Effector CD4-positive, alpha-beta T cell (primary cell): ENCODE measurements around the gene SOX13.

Experiments used
- DNase-seq: peaks from one replicate; pipeline ENCODE4 v3.0.0-alpha.2; 2020

SOX13 gene

DNA sequence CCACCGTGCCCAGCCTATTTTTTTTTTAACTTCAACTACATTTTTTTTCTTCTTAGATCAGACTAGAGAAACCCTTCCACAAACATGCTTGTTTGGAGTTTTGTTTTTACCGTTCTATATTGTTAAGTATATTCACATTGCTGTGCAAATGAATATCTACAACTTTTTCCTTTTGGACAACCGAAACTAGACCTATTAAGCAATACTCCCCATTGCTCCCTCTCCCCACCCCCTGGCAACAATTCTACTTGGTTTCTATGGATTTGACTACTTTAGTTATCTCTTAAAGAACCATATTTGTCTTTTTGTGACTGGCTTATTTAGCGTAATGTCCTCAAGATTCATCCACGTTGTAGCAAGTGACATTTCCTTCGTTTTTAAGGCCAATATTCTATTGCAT is 59.8 kb downstream of the SOX13 start:
- no peak for DNase-seq

DNA sequence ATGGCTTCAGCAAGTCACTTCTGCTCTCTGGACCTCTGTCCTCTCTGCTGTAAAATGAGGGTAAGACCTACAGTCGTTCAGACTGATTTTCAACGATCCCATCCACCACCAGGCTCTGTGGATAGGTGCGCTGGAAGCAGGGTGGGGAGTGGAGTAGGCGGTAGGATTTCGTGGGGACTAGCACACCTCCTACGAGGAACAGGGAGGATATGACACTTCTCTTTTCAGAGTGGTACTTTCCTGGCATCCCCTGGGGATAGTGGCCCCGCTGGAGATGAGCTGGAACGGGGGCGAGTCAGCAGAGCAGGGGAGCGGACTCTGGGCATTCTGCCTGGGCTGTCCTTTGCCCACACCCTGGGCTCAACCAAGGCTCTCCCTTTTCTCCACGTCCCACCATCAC is 61.2 kb downstream of the SOX13 start:
- no peak for DNase-seq

DNA sequence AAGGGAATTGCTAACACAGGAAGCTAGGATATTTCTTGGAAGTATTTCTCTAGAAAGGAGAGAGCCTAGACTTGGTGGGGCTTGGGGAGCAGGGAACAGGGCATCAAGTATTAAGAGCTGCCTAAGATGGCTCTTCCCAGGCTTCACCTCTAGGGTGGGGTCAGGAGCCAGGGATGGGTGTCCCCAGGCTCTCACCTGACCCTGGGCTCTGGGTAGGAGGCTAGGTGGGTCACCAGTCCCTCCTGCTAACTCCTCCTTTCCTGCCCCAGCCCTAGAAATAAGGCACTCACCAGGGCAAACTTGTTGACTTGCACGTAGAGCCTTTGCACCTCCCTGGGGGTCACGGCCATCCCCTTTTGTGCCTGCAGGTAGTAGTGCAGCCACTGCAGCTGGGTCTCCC is 63.9 kb downstream of the SOX13 start:
- no peak for DNase-seq

DNA sequence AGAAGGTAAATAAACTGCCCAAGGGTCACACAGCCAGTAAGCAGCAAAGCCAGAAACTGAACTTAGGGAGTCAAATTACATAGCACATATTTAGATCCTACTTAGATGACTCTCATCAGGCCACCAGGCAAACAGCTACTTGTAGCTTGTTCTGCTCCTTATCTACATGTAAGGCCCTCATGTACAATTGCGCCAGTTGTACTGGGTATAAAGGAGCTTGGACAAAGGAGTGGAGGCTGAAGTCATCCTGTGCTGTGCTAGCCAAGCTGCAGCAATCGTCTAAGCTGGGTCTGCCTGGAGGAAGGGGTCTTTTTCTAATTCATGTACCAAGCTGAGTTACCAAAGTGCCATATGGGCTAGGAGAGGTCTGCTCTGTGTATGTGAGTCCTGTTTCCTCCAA is 66.2 kb downstream of the SOX13 start:
- DNase-seq, result no peak

DNA sequence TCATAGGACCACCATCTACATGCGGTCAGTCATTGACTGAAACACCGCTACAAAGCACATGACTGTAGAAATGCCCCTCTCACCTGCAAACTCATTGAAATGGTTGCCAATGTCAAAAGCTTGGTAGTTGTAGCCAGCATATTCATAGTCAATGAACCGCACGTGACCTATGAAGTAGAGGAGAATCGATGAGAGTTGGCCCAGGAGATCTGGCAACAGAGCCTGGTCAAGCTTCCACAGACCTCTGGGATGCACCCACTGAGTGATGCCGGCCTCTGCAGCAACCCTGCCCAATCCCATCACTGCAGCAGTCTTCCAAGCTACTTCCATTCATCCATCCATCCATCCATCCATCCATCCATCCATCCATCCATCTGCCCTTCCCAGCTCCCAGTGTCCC is 67.0 kb downstream of the SOX13 start:
- no peak for DNase-seq

- DNase-seq, result no peak
These were observed 68.2 kb downstream of the SOX13 start for GRCh38 chr1:204141131-204141530.

- no peak for DNase-seq
These were observed 69.4 kb downstream of the SOX13 start for GRCh38 chr1:204142032-204142974.

- no peak for DNase-seq
These were observed 70.5 kb downstream of the SOX13 start for GRCh38 chr1:204143276-204144041.

- DNase-seq, result no peak
These were observed 72.2 kb downstream of the SOX13 start for GRCh38 chr1:204145033-204145504.

DNA sequence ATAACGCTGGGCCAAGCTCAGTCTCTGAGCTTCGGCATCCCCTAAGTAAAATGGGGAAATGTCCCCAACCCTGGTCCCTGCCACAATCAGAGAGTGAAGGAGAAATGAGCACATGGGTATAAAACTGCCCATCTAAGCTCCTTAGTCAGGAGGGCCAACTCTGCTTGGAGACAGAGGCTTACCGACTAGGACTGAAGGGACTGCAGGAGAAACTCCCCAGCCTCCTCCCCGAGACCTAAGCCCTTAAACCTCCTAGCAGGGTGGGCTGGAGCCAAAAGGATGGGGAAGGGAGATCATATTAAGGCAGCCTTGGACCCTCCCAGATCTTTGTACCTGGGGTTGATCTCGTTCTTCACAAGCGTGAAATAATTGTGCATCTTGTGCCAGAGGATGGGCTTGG is 73.4 kb downstream of the SOX13 start:
- DNase-seq, result no peak

- no peak for DNase-seq
These were observed 74.0 kb downstream of the SOX13 start for GRCh38 chr1:204146965-204147364.

DNA sequence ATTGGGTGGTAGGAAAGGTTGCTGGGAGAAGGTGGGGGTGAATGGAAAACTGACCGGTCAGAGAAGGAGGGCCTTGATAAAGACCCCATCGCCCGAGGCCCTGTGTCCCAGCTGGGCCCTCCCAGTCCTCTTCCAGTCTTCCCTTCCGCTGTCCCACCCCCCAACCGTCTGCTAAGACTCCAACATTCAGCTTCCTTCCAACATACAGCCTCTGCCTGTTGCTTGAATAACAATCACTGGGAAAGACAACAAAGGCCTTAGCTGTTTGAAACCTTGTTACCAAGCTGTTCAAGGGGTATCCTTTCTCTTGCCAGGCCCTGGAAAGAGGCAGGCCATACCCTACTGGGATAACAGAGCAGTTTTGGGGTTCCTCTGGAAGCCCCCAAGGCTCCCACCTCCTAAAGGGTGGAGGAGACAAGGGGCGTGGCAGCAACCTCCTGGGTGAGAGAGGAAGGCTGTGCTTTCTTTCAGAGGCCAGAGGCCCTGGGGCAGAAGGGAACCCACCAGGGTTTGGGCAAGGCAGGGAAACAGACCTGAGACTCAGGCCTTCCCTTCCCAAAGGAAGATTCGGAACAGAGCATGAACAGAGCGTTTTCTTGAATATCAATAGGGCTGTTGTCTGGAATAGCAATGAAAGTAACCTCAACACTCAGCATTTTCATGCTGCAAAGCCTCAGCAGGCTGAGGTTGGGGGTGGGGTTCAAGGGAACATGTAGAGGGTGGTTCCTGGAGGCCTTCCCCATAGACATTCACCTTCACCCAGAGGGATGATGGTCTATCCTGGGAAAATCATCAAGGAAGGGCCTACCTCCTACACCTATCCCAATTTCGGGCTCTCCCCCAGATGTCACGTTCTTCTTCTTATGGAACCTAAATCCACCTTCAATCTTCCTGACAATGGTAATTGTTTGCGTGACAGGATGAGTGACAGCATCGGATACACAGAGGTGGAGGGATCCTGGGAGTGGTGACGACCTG is 74.8 kb downstream of the SOX13 start:
- no peak for DNase-seq

GRCh38 chr1:204149107-204149506 is 76.2 kb downstream of the SOX13 start:
- DNase-seq, result no peak

DNA sequence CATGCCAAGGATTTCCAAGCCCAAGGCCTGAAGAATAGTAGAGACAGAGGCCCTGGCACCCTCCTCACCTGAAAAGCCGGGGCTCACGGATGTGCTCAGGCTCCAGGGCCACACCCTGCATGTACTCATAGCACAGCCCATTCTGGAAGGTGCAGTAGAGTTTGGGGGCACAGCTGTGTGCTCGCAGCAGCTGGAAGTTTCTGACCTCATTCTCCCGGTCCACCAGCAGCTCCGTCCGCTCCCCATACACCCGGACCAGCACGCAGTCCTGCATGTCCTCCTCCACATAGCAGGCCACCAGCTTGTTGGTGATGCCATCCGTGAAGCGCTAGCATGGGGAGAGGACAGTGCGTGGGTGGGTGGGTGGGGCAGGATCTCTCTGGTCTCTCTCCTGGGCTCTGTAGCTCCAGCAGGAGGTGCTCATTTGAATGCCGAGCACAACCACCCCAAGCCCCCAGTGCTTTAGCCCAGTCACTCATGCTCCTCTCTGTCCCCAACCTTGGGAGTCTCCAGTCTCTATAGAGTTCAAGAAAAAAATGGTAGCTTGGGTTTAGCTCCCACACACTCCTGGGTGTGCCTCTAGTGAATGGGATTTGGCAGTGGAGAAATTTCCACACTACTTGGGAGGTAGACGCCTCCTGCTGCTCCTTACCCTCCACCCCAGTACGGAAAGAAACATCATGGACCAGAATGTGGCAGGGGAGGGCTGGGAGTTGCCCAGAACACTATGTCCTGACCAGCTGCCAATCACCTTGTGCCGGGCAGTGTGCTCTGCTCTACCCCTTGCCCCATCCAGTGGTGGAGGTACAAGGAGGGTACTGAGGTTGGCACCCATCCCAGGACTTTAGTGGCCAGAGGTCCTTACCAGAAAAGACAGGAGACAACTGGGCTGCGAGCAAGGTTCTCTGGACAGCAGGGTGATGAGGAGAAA is 77.0 kb downstream of the SOX13 start:
- DNase-seq, result no peak

GRCh38 chr1:204150702-204151551 is 78.0 kb downstream of the SOX13 start:
- no peak for DNase-seq

DNA sequence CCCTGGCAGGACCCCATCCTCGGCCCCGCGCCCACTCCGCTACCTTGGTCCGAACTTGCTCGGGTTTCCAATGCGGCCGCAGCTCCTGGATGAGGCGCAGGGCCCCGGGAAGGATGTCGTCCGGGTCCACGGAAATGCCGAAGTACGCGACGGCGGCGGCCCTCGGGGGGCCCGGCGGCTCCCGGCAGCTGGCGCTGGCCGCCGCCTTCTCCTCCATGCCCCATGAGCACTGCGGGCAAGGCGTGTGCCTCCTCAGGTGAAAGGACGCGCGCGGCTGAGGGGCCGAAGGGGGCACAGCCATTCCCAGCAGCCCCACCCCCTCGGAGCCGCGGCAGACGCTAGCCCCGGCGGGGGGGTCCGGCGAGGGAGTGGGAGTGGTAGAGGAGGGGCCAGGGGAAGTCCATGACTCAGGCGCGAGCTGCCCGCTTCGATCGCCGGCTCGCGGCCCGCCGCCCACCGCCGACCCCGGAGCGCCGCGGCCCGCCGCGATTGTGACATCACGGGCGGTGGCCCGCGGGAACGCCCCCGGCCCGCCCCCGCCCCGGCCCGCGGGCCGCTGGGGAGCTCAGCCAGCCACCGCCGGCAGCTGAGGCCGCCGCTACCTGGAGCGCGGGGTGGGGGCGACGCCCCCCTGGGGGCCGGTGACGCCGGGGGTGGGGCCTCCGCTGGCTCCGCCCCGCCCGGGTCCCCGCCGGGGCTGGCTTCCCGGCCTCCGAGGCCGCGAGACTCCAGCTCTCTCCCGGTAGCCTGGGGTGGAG is 78.8 kb downstream of the SOX13 start, which contains the start of gene ETNK2:
ETNK2 (minus strand) TSS at position 493 of the 758 bp plus-strand sequence; CDS start at position 301, 192 bp downstream.
- peak; percentile 42 for DNase-seq

DNA sequence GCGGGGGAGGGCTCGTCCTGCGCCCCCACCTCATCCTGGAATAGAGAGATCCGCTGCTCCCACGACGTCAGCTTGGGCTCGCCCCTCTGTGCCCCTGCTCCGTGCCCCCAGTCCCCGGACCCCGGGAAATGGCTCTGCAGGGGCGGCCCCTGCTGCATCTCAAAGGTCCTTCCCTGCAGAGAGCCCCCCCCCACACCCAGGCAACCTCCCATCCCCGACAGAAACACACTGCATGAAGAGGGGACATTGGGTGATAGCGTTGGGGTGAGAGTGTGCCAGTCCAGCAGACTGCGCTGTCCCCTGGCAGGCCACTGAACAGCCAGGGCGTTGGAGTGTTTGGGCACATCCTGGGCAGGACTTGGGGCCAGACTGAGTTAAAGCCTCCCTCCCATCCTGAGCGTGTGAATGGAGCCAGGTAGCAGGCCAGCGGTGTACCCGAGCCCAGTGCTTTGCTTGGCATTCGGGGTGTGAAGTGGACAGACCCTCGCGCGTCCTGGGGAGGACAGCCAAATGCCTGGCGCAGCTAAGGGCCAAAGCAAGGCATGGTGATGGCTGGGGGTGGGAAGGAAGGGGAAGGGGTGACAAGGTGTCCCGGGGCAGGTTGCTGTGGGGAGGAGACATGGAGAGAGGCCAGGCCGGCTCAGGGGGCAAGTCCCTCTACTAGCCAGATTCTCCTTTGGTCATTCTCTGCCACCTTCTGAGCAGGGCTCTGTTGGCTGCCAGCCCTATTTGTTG is 79.6 kb downstream of the SOX13 start:
- no peak for DNase-seq

DNA sequence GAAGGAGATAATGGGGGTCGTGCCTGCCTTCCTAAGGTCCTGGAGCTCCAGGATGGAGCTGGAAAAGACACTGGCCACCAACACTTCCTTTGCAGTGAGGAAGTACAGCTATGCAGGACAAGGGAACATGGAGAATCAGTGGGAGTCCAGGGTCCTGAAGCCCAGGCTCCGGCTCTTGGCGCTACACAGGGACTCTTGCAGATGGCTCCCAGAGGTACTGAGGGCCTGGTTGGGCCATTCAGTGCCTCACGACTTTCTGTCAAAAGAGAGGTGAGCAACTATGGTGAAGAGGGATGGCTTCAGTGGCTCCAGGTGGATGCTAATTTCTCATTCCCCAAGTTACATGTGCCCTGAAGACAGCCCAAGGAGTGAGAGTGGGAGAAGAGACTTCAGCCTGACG is 80.8 kb downstream of the SOX13 start:
- no peak for DNase-seq
